ENCODE results near the gene OR5K4. TPM values are rescaled to one million over a fixed set of nuclear protein-coding genes. Genes with fewer than 3 reads are reported as not detected.
"Not testable (repeated sequence)": the region's sequence is repeated elsewhere in the genome, so short reads cannot be mapped to it uniquely, and the experiment has no call there.

OR5K4 gene
- total RNA-seq, 2 donors from 2014 or later = not detected

DNA sequence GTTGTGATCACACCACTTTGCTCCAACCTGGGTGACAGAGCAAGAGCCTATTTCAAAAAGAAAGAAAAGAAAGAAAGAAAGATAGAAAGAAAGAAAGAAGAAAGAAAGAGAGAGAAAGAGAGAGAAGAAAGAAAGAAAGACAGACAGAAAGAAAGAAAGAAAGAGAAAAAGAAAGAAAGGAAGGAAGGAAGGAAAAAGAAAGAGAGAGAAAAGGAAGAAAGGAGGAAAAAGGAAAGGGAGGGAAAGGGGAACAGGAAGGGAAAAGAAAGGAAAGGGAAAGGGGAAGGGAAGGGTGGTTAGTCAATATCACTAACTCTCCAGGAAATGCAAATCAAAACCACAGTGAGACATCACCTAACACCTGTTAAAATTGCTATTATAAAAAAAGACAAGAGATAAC, 18.2 kb downstream of the OR5K4 start:
- TF ChIP-seq, protein P1, sequence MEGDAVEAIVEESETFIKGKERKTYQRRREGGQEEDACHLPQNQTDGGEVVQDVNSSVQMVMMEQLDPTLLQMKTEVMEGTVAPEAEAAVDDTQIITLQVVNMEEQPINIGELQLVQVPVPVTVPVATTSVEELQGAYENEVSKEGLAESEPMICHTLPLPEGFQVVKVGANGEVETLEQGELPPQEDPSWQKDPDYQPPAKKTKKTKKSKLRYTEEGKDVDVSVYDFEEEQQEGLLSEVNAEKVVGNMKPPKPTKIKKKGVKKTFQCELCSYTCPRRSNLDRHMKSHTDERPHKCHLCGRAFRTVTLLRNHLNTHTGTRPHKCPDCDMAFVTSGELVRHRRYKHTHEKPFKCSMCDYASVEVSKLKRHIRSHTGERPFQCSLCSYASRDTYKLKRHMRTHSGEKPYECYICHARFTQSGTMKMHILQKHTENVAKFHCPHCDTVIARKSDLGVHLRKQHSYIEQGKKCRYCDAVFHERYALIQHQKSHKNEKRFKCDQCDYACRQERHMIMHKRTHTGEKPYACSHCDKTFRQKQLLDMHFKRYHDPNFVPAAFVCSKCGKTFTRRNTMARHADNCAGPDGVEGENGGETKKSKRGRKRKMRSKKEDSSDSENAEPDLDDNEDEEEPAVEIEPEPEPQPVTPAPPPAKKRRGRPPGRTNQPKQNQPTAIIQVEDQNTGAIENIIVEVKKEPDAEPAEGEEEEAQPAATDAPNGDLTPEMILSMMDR (IDR thresholded peaks at IDR 0.05) = no peak
- no peaks in the 10 kb centered on the region for H3K27me3 ChIP-seq
- H3K36me3 ChIP-seq = no peaks in the 10 kb centered on the region
- no peaks in the 10 kb centered on the region for H3K9me3 ChIP-seq
- no peak for DNase-seq (ENCODE audit: low spot score)
- H3K27ac ChIP-seq = no peak overlapping the region
- no peak overlapping the region for H3K4me3 ChIP-seq
- no peaks in the 10 kb centered on the region for H3K4me1 ChIP-seq

DNA sequence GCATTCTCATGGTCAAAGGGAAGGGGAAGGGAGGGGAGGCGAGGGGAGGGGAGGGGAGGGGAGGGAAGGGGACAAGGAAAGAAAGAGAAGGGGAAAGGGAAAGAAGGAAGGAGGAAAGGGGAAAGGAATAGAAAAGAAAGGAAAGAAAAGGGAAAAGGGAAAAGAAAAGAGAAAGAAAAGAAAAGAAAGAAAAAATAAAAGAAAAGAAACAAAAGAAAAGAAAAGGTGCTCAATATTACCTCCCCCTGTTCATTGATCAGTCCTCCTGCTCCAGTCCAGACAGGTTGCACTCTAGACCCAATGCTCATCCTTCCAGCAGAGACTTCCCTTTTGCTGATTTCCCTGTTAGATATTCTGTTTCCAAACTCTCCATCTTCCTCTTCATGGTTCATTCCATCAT, 18.8 kb downstream of the OR5K4 start:
- Histone ChIP-seq H3K4me3 (no peak overlapping the region), H3K27ac (no peak overlapping the region), H3K9me3 (no peaks in the 10 kb centered on the region), H3K36me3 (no peaks in the 10 kb centered on the region), H3K4me1 (no peaks in the 10 kb centered on the region), H3K27me3 (no peaks in the 10 kb centered on the region)
- no peak for DNase-seq (ENCODE audit: low spot score)
- TF ChIP-seq, protein P1 (IDR thresholded peaks at IDR 0.05) = no peak

DNA sequence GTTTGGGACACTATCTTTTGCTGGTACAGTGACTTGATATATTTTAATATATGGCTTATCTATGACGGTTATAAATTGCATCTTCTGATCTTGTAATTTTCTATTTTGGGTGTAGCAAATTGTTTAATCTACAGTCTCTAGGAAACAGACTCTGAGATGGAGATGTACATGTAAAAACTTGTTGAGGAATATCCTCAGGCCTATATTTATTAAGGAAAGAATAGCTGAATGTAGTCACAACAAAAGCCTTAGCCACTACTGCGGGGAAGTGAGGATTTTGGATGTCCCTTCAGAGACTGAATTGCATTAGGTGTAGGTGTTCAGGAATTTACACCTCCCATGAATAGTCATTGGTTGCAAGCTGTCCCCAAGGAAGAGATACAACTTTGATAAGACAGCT, 23.0 kb downstream of the OR5K4 start:
- Histone ChIP-seq H3K27me3 (no peaks in the 10 kb centered on the region), H3K36me3 (no peaks in the 10 kb centered on the region), H3K27ac (no peak overlapping the region), H3K4me3 (no peak overlapping the region), H3K4me1 (no peaks in the 10 kb centered on the region), H3K9me3 (no peaks in the 10 kb centered on the region)
- DNase-seq (ENCODE audit: low spot score) = no peak
- TF ChIP-seq, protein P1 (IDR thresholded peaks at IDR 0.05) = no peak

DNA sequence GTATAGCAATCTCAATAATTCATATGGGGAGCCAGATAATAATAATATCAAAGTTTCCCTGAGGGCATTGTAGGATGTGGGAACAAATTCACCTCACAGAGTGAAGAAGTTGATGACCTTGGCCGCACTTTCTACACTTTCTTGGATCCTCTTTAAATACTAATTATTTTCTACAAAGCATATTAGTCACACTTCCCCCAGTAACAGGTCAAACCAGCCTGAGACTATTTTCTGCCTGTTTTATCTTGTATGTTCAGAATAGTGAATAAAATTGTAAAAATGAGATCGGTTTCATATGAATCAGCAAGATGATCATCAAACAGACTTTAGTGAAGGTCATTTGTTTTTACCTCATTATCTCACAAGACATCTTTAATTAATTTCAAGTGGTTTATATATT, 34.5 kb downstream of the OR5K4 start:
- Histone ChIP-seq H3K9me3 (no peaks in the 10 kb centered on the region), H3K27ac (no peak overlapping the region), H3K4me3 (no peak overlapping the region), H3K4me1 (no peaks in the 10 kb centered on the region), H3K36me3 (no peaks in the 10 kb centered on the region), H3K27me3 (no peaks in the 10 kb centered on the region)
- TF ChIP-seq, protein P1 (IDR thresholded peaks at IDR 0.05) = no peak
- no peak for DNase-seq (ENCODE audit: low spot score)

DNA sequence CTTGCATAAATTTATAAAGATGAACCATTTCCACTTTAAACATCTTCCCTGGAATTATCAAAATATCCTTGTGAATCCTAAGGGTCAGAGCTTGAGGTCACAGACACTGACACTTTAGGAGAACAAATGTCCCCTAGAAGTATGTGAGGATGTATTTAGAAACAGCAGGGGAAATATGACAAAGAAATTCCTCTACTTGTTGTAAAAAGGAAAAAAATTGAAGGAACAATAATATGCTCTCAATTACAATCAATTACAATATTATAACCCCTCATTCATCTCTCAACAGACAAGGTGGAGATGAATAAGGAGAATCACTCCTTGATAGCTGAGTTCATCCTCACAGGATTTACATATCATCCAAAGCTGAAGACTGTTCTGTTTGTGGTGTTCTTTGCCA, 36.7 kb downstream of the OR5K4 start, which contains the start of gene OR5K3:
OR5K3 (plus strand) TSS at position 301 of the 400 bp plus-strand sequence; CDS start at position 301, 0 bp downstream.
- Histone ChIP-seq H3K4me1 (no peaks in the 10 kb centered on the region), H3K9me3 (no peaks in the 10 kb centered on the region), H3K36me3 (no peaks in the 10 kb centered on the region), H3K27me3 (no peaks in the 10 kb centered on the region), H3K27ac (no peak within 1 kb of the TSS), H3K4me3 (no peak within 1 kb of the TSS)
- TF ChIP-seq, protein P1 (IDR thresholded peaks at IDR 0.05) = no peak
- DNase-seq (ENCODE audit: low spot score) = no peak

DNA sequence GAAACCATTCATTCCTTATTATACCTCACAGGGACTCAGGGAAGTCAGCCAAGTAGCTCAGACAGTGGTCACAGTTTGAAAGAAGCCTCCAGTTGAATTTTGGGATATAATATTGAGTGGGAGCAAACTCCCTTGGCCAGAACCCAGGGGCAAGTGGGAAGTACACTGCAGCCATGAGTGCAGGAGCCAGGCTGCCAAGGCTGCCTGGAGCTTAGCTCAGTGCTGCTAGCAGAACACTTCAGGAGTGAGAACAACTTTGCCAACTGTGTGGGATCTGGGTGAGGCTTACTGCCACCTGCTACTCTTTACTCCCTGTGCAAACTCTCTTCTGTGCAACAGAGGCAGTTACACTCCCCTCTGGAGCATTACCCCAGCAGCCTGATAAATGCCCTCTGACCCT, 41.4 kb downstream of the OR5K4 start:
- no peaks in the 10 kb centered on the region for H3K36me3 ChIP-seq
- TF ChIP-seq, protein P1 (IDR thresholded peaks at IDR 0.05) = no peak
- H3K9me3 ChIP-seq = peaks cover 0 to 19% of the 10 kb centered on the region in 2 donors

DNA sequence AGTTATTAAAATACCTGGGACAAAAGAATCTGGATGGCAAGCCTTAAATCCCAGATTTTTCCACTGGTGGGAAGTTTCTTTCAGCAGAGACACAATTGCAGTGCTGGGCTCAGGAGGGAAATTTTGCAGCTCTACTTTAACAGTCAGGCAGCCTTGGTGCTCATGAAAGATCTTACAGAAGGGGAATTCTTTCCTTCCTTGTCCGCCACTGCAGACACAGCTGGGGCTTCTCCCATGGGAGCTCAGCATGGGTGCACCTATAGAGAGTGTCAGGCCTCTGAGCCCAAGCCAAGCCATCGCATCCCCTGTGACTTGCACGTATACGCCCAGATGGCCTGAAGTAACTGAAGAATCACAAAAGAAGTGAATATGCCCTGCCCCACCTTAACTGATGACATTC, 42.8 kb downstream of the OR5K4 start:
- not testable (repeated sequence) for H3K27me3 ChIP-seq; H3K27ac ChIP-seq; H3K4me3 ChIP-seq; H3K4me1 ChIP-seq; DNase-seq (ENCODE audit: low spot score); H3K36me3 ChIP-seq
- peaks cover 0 to 19% of the 10 kb centered on the region in 2 donors for H3K9me3 ChIP-seq

More for the DNA sequence above, 41.4 kb downstream of the OR5K4 start:
- Histone ChIP-seq H3K27me3 (no peaks in the 10 kb centered on the region), H3K4me1 (no peaks in the 10 kb centered on the region), H3K4me3 (no peak overlapping the region), H3K27ac (no peak overlapping the region)
- DNase-seq (ENCODE audit: low spot score) = no peak
